Endothelial cell of umbilical vein (primary cell): ENCODE measurements around the gene SOAT1. TPM values are rescaled to one million over a fixed set of nuclear protein-coding genes. Genes with fewer than 3 reads are reported as not detected.

Source experiments
- BruUV-seq: library from RNA; stranded (reverse); fragments of 400-500 nt; replicated peaks from 2 replicates; lab custom pipeline; 2021; lab: Mats Ljungman, UMichigan
- CTCF ChIA-PET: fragments of 300-600, 350-600 bp; sonication (Branson Sonifier 250); formaldehyde crosslinking; loops from one replicate; lab custom pipeline; 2021; ENCODE audit warnings: antibody characterized with exemption, inconsistent platforms; lab: Charles Lee
- POLR2A ChIA-PET: fragments of 300-600, 350-600 bp; sonication (Branson Sonifier 250); formaldehyde crosslinking; loops from one replicate; lab custom pipeline; 2021; ENCODE audit warnings: antibody characterized with exemption, inconsistent platforms; lab: Charles Lee
- DNase-seq: peaks from one replicate; pipeline ENCODE4 v3.0.0-alpha.2; 2011; ENCODE audit warnings: low read depth, low spot score
- FAIRE-seq: peaks from 2 replicates; lab custom pipeline; 2011; peaks lifted over from hg19 to GRCh38; lab: Jason Lieb, UNC
- H2AFZ ChIP-seq: 2 replicates; pipeline ENCODE4 v1.6.0; 2012; ENCODE audit warnings: low read depth, low read length, control low read depth, inconsistent platforms
- H3K27ac ChIP-seq: 2 replicates; pipeline ENCODE4 v1.5.1; 2011; ENCODE audit warnings: low read depth, mild to moderate bottlenecking, control low read depth, low read length, moderate library complexity; ENCODE audit not compliant: insufficient read depth
- H3K27me3 ChIP-seq, 2 experiments: 2 replicates each; pipeline versions ENCODE4 v1.6.0 to v1.6.1; 2011; ENCODE audit warnings: low read length in 2 of 2, mixed read lengths in 1 of 2; ENCODE audit not compliant: control insufficient read depth in 2 of 2, insufficient read depth in 2 of 2
- H3K36me3 ChIP-seq, 2 experiments: 2 replicates in 1 of 2; 3 replicates in 1 of 2; pipeline ENCODE4 v1.5.1; 2011; ENCODE audit warnings: low read length in 2 of 2, mild to moderate bottlenecking in 1 of 2, moderate library complexity in 1 of 2; ENCODE audit not compliant: control insufficient read depth in 2 of 2, insufficient read depth in 2 of 2; ENCODE audit errors: extremely low read depth in 1 of 2
- H3K4me1 ChIP-seq: 3 replicates; pipeline ENCODE4 v1.5.1; 2011; ENCODE audit warnings: mild to moderate bottlenecking, low read length; ENCODE audit not compliant: control insufficient read depth, insufficient read depth; ENCODE audit errors: extremely low read depth
- H3K4me2 ChIP-seq: 2 replicates; pipeline ENCODE4 v1.6.1; 2011; ENCODE audit warnings: low read length, control low read depth, mixed read lengths; ENCODE audit not compliant: insufficient read depth
- H3K4me3 ChIP-seq, 3 experiments: fragments of 200-600 bp in 1 of 3; sonication (generic), shearing (Covaris generic) in 1 of 3; replicated peaks in 1 of 3; 2 replicates each; pipeline ENCODE4 v1.5.1; 2011 to 2016; ENCODE audit warnings: control low read depth in 3 of 3, low read length in 3 of 3, mild to moderate bottlenecking in 2 of 3, inconsistent platforms in 1 of 3, low read depth in 1 of 3, moderate library complexity in 1 of 3; ENCODE audit not compliant: insufficient read depth in 1 of 3
- H3K79me2 ChIP-seq: 2 replicates; pipeline ENCODE4 v1.6.0; 2012; ENCODE audit warnings: low read length, inconsistent platforms; ENCODE audit not compliant: control insufficient read depth, insufficient read depth
- H3K9ac ChIP-seq: replicated peaks from 2 replicates; pipeline ENCODE3; 2011; ENCODE audit warnings: low read length, control low read depth; ENCODE audit not compliant: insufficient read depth; ENCODE audit errors: extremely low read depth
- H3K9me1 ChIP-seq: replicated peaks from 3 replicates; pipeline ENCODE4 v1.6.0; 2011; ENCODE audit warnings: mild to moderate bottlenecking, low read length; ENCODE audit not compliant: control insufficient read depth, insufficient read depth; ENCODE audit errors: extremely low read depth
- H3K9me3 ChIP-seq: replicated peaks from 2 replicates; pipeline ENCODE4 v1.5.1; 2012; ENCODE audit warnings: low read length, inconsistent platforms; ENCODE audit not compliant: control insufficient read depth, insufficient read depth
- H4K20me1 ChIP-seq: replicated peaks from 2 replicates; pipeline ENCODE3; 2011; ENCODE audit warnings: mild to moderate bottlenecking, low read length; ENCODE audit not compliant: control insufficient read depth, insufficient read depth; ENCODE audit errors: extremely low read depth
- EZH2 ChIP-seq: IDR thresholded peaks from 2 replicates; pipeline ENCODE4 v1.6.1; 2012; ENCODE audit warnings: borderline replicate concordance, low read depth, mild to moderate bottlenecking, moderate library complexity, low read length, inconsistent platforms; ENCODE audit not compliant: severe bottlenecking
- GATA2 ChIP-seq: IDR thresholded peaks from 2 replicates; pipeline ENCODE4 v1.7.0; 2011; ENCODE audit warnings: low read depth, mild to moderate bottlenecking, moderate library complexity, mixed read lengths, low read length; ENCODE audit not compliant: insufficient read length, insufficient read depth
- JUN ChIP-seq: IDR thresholded peaks from 2 replicates; pipeline ENCODE4 v1.6.1; 2011; ENCODE audit warnings: borderline replicate concordance, low read depth; ENCODE audit not compliant: insufficient read length, insufficient read depth
- MYC ChIP-seq: IDR thresholded peaks from one replicate; pipeline ENCODE4 v1.6.1; 2011; ENCODE audit warnings: mild to moderate bottlenecking, low read depth, low read length
- POLR2A ChIP-seq: IDR thresholded peaks from 2 replicates; pipeline ENCODE4 v1.6.1; 2012; ENCODE audit warnings: low read depth, mild to moderate bottlenecking, control low read depth, low read length
- POLR2AphosphoS5 ChIP-seq: IDR thresholded peaks from 2 replicates; pipeline ENCODE4 v1.6.1; 2012; ENCODE audit warnings: low read depth, mild to moderate bottlenecking, control low read depth, low read length, moderate library complexity; ENCODE audit not compliant: insufficient read depth
- dilution Hi-C: fragments of 300-500 bp; cut with MboI; formaldehyde crosslinking; loops from one replicate; pipeline ENCODE4 v1.15.0; 2019; ENCODE audit warnings: low sequenced_read_pairs; ENCODE audit not compliant: extremely low pct_ligation_motif_present
- intact Hi-C: fragments of 100-400 bp; cut with micrococcal nuclease; formaldehyde crosslinking; loops from one replicate; pipeline ENCODE4 v1.10.0; 2022
- polyA plus RNA-seq, 4 experiments: library from polyadenylated mRNA; depleted of rRNA in 3 of 4; stranded (reverse) in 3 of 4; unstranded in 1 of 4; fragments of >200 nt; gene quantifications; 2 replicates each; pipeline versions ENCODE4 v1.2.1 to v1.2.3, GENCODE V29; 2011 to 2012; ENCODE audit warnings: missing spikeins in 1 of 4
- total RNA-seq: library from RNA; stranded (reverse); gene quantifications from 2 replicates; pipeline ENCODE4 v1.2.3, GENCODE V29; 2021
- TF ChIP-seq, protein P1 (sequence below): IDR thresholded peaks from 2 replicates; pipeline ENCODE4 v1.6.1; 2011; ENCODE audit not compliant: insufficient read depth, insufficient read length
- TF ChIP-seq, protein P2 (sequence below), 2 donors: IDR thresholded peaks; 1 replicate in 1 of 2; 2 replicates in 1 of 2; pipeline ENCODE4 v1.5.1; 2011; ENCODE audit warnings: low read length in 2 of 2, mild to moderate bottlenecking in 2 of 2, moderate library complexity in 2 of 2, control low read depth in 1 of 2, inconsistent platforms in 1 of 2, low read depth in 1 of 2; ENCODE audit not compliant: insufficient read depth in 1 of 2; ENCODE audit errors: extremely low read depth in 1 of 2

Gene SOAT1
- total and polyA plus RNA-seq, 2 donors (not counting 3 experiments of a cell fraction or from before 2014, with no cell fraction given), result 14.0 to 38.2 TPM

DNA sequence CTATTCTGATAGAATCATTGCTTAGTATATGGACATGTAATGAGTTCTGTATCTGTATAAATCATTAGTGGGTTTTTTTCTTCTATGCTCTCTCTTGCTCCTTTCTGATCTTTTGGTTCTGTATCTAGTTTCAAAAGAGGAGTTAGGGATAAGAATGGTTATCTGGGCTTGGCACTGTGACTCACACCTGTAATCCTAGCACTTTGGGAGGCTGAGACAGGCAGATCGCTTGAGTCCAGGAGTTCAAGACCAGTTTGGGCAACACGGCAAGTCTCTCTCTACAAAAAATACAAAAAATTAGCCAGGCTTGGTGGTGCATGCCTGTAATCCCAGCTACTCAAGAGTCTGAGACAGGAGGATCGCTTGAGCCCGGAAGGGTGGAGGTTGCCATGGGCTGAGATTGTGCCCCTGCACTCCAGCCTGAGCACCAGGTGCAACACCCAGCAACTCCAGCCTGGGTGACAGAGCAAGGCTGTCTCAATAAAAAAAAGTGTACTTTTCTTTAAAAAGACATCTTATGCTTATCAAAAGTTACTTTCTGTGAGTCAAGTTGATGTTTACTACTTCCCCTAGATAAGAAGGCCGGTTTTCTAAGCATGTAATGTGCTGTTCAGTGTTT, 44.5 kb downstream of the SOAT1 start:
- FAIRE-seq (no peak), DNase-seq (no peak)
- Histone ChIP-seq H3K27me3 (no peaks in the 10 kb centered on the region), H3K9me1 (no peaks in the 10 kb centered on the region), H3K4me2 (no peak overlapping the region), H4K20me1 (no peaks in the 10 kb centered on the region), H3K27ac (no peak overlapping the region), H3K9me3 (no peaks in the 10 kb centered on the region), H3K79me2 (no peaks in the 10 kb centered on the region), H2AFZ (no peak overlapping the region), H3K4me3 (no peak overlapping the region), H3K36me3 (no peaks in the 10 kb centered on the region), H3K4me1 (no peaks in the 10 kb centered on the region), H3K9ac (no peak overlapping the region)
- intact Hi-C loops, result no loop called here
- no TSS peak for BruUV-seq
- ChIA-PET CTCF (no interaction called here), POLR2A (no interaction called here)
- TF ChIP-seq, protein P1, sequence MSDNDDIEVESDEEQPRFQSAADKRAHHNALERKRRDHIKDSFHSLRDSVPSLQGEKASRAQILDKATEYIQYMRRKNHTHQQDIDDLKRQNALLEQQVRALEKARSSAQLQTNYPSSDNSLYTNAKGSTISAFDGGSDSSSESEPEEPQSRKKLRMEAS, result no peak
- TF ChIP-seq JUN (no peak), EZH2 (no peak), POLR2A (no peak), GATA2 (no peak), POLR2AphosphoS5 (no peak), MYC (no peak)
- TF ChIP-seq, protein P2, sequence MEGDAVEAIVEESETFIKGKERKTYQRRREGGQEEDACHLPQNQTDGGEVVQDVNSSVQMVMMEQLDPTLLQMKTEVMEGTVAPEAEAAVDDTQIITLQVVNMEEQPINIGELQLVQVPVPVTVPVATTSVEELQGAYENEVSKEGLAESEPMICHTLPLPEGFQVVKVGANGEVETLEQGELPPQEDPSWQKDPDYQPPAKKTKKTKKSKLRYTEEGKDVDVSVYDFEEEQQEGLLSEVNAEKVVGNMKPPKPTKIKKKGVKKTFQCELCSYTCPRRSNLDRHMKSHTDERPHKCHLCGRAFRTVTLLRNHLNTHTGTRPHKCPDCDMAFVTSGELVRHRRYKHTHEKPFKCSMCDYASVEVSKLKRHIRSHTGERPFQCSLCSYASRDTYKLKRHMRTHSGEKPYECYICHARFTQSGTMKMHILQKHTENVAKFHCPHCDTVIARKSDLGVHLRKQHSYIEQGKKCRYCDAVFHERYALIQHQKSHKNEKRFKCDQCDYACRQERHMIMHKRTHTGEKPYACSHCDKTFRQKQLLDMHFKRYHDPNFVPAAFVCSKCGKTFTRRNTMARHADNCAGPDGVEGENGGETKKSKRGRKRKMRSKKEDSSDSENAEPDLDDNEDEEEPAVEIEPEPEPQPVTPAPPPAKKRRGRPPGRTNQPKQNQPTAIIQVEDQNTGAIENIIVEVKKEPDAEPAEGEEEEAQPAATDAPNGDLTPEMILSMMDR (IDR thresholded peaks at IDR 0.05; ENCODE audit: extremely low read depth in 1 of 2, insufficient read depth in 1 of 2, low read depth in 1 of 2, low read length in 2 of 2), result no peak
- dilution Hi-C loops, result no loop called here
